K562 (cell line): ENCODE measurements around the gene JPH4.

Experiments used
- CREB5 ChIP-seq: fragments of 250-450 bp; sonication (Bioruptor Pico); IDR thresholded peaks from 2 replicates; pipeline ENCODE4 v1.5.0; 2020; ENCODE audit warnings: mild to moderate bottlenecking
- EZH2 ChIP-seq: IDR thresholded peaks from 2 replicates; pipeline ENCODE4 v1.6.1; 2012; ENCODE audit warnings: low read depth, mild to moderate bottlenecking, inconsistent platforms, low read length, borderline replicate concordance
- MAX ChIP-seq: sonication (generic); formaldehyde crosslinking; IDR thresholded peaks from 2 replicates; pipeline ENCODE4 v1.9.0; 2022; ENCODE audit warnings: mild to moderate bottlenecking, missing genetic modification reagents
- NFIC ChIP-seq: fragments of 450-650 bp; IDR thresholded peaks from 2 replicates; pipeline ENCODE4 v1.6.1; 2017; ENCODE audit warnings: mild to moderate bottlenecking, inconsistent platforms
- ZBTB17 ChIP-seq: fragments of 450-650 bp; formaldehyde crosslinking; IDR thresholded peaks from 2 replicates; pipeline ENCODE4 v1.4.0; 2020; ENCODE audit warnings: mild to moderate bottlenecking

DNA sequence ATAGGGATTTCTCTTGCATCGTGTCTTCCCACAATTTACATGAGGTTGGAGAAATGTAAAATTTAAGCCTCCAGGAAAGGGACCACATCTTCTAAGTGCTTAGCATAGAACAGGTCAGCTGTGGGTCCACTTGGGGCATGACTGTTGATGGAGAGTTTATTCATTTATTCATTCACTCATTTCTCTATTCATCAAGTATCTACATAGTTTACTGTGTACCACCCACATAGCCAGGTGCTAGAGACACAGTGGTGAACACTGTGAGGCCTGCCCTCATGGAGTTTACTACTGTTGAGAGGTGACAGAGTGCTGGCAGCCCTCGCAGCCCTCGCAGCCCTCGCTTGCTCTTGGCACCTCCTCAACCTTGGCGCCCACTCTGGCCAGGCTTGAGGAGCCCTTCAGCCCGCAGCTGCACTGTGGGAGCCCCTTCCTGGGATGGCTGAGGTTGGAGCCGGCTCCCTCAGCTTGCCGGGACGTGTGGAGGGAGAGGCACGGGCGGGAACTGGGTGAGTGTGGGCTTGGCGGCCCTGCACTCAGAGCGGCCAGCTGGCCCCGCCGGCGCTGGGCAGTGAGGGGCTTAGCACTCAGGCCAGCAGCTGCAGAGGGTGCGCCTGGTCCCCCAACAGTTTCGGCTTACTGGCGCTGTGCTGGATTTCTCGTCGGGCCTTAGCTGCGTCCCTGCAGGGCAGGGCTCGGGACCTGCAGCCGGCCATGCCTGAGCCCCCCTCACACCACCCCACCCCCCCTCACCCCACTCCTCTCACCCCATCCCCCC, 1.7 kb upstream of the JPH4 start:
- TF ChIP-seq ZBTB17 (CRISPR knock-in tag), result no peak
- TF ChIP-seq MAX (CRISPR knock-in tag), result no peak
- TF ChIP-seq EZH2, result no peak
- no peak for TF ChIP-seq NFIC
- TF ChIP-seq CREB5, result no peak
